Endothelial cell of umbilical vein (primary cell): Measurements from ENCODE around the gene ARID1B. TPM values are rescaled to one million over a fixed set of nuclear protein-coding genes. Genes with fewer than 3 reads are reported as not detected.
A peak's percentile ranks its signal among the peaks of the same experiment; 100 is the strongest.

ENCODE experiments used
- BruUV-seq: library from RNA; stranded (reverse); fragments of 400-500 nt; replicated peaks from 2 replicates; lab custom pipeline; 2021; lab: Mats Ljungman, UMichigan
- CTCF ChIA-PET: fragments of 300-600, 350-600 bp; sonication (Branson Sonifier 250); formaldehyde crosslinking; loops from one replicate; lab custom pipeline; 2021; ENCODE audit warnings: antibody characterized with exemption, inconsistent platforms; lab: Charles Lee
- POLR2A ChIA-PET: fragments of 300-600, 350-600 bp; sonication (Branson Sonifier 250); formaldehyde crosslinking; loops from one replicate; lab custom pipeline; 2021; ENCODE audit warnings: antibody characterized with exemption, inconsistent platforms; lab: Charles Lee
- DNase-seq: peaks from one replicate; pipeline ENCODE4 v3.0.0-alpha.2; 2011; ENCODE audit warnings: low read depth, low spot score
- FAIRE-seq: peaks from 2 replicates; lab custom pipeline; 2011; peaks lifted over from hg19 to GRCh38; lab: Jason Lieb, UNC
- H2AFZ ChIP-seq: 2 replicates; pipeline ENCODE4 v1.6.0; 2012; ENCODE audit warnings: low read depth, low read length, control low read depth, inconsistent platforms
- H3K27ac ChIP-seq: 2 replicates; pipeline ENCODE4 v1.5.1; 2011; ENCODE audit warnings: low read depth, mild to moderate bottlenecking, control low read depth, low read length, moderate library complexity; ENCODE audit not compliant: insufficient read depth
- H3K27me3 ChIP-seq, 2 experiments: 2 replicates each; pipeline versions ENCODE4 v1.6.0 to v1.6.1; 2011; ENCODE audit warnings: low read length in 2 of 2, mixed read lengths in 1 of 2; ENCODE audit not compliant: control insufficient read depth in 2 of 2, insufficient read depth in 2 of 2
- H3K36me3 ChIP-seq, 2 experiments: 2 replicates in 1 of 2; 3 replicates in 1 of 2; pipeline ENCODE4 v1.5.1; 2011; ENCODE audit warnings: low read length in 2 of 2, mild to moderate bottlenecking in 1 of 2, moderate library complexity in 1 of 2; ENCODE audit not compliant: control insufficient read depth in 2 of 2, insufficient read depth in 2 of 2; ENCODE audit errors: extremely low read depth in 1 of 2
- H3K4me1 ChIP-seq: 3 replicates; pipeline ENCODE4 v1.5.1; 2011; ENCODE audit warnings: mild to moderate bottlenecking, low read length; ENCODE audit not compliant: control insufficient read depth, insufficient read depth; ENCODE audit errors: extremely low read depth
- H3K4me2 ChIP-seq: 2 replicates; pipeline ENCODE4 v1.6.1; 2011; ENCODE audit warnings: low read length, control low read depth, mixed read lengths; ENCODE audit not compliant: insufficient read depth
- H3K4me3 ChIP-seq, 3 experiments: fragments of 200-600 bp in 1 of 3; sonication (generic), shearing (Covaris generic) in 1 of 3; replicated peaks in 1 of 3; 2 replicates each; pipeline ENCODE4 v1.5.1; 2011 to 2016; ENCODE audit warnings: control low read depth in 3 of 3, low read length in 3 of 3, mild to moderate bottlenecking in 2 of 3, inconsistent platforms in 1 of 3, low read depth in 1 of 3, moderate library complexity in 1 of 3; ENCODE audit not compliant: insufficient read depth in 1 of 3
- H3K79me2 ChIP-seq: 2 replicates; pipeline ENCODE4 v1.6.0; 2012; ENCODE audit warnings: low read length, inconsistent platforms; ENCODE audit not compliant: control insufficient read depth, insufficient read depth
- H3K9ac ChIP-seq: replicated peaks from 2 replicates; pipeline ENCODE3; 2011; ENCODE audit warnings: low read length, control low read depth; ENCODE audit not compliant: insufficient read depth; ENCODE audit errors: extremely low read depth
- H3K9me1 ChIP-seq: replicated peaks from 3 replicates; pipeline ENCODE4 v1.6.0; 2011; ENCODE audit warnings: mild to moderate bottlenecking, low read length; ENCODE audit not compliant: control insufficient read depth, insufficient read depth; ENCODE audit errors: extremely low read depth
- H3K9me3 ChIP-seq: replicated peaks from 2 replicates; pipeline ENCODE4 v1.5.1; 2012; ENCODE audit warnings: low read length, inconsistent platforms; ENCODE audit not compliant: control insufficient read depth, insufficient read depth
- H4K20me1 ChIP-seq: replicated peaks from 2 replicates; pipeline ENCODE3; 2011; ENCODE audit warnings: mild to moderate bottlenecking, low read length; ENCODE audit not compliant: control insufficient read depth, insufficient read depth; ENCODE audit errors: extremely low read depth
- EZH2 ChIP-seq: IDR thresholded peaks from 2 replicates; pipeline ENCODE4 v1.6.1; 2012; ENCODE audit warnings: borderline replicate concordance, low read depth, mild to moderate bottlenecking, moderate library complexity, low read length, inconsistent platforms; ENCODE audit not compliant: severe bottlenecking
- FOS ChIP-seq: IDR thresholded peaks from 2 replicates; pipeline ENCODE4 v1.6.1; 2011; ENCODE audit warnings: mild to moderate bottlenecking, low read length, moderate library complexity, borderline replicate concordance; ENCODE audit not compliant: insufficient read depth
- GATA2 ChIP-seq: IDR thresholded peaks from 2 replicates; pipeline ENCODE4 v1.7.0; 2011; ENCODE audit warnings: low read depth, mild to moderate bottlenecking, moderate library complexity, mixed read lengths, low read length; ENCODE audit not compliant: insufficient read length, insufficient read depth
- JUN ChIP-seq: IDR thresholded peaks from 2 replicates; pipeline ENCODE4 v1.6.1; 2011; ENCODE audit warnings: borderline replicate concordance, low read depth; ENCODE audit not compliant: insufficient read length, insufficient read depth
- MYC ChIP-seq: IDR thresholded peaks from one replicate; pipeline ENCODE4 v1.6.1; 2011; ENCODE audit warnings: mild to moderate bottlenecking, low read depth, low read length
- POLR2A ChIP-seq: IDR thresholded peaks from 2 replicates; pipeline ENCODE4 v1.6.1; 2012; ENCODE audit warnings: low read depth, mild to moderate bottlenecking, control low read depth, low read length
- POLR2AphosphoS5 ChIP-seq: IDR thresholded peaks from 2 replicates; pipeline ENCODE4 v1.6.1; 2012; ENCODE audit warnings: low read depth, mild to moderate bottlenecking, control low read depth, low read length, moderate library complexity; ENCODE audit not compliant: insufficient read depth
- dilution Hi-C: fragments of 300-500 bp; cut with MboI; formaldehyde crosslinking; loops from one replicate; pipeline ENCODE4 v1.15.0; 2019; ENCODE audit warnings: low sequenced_read_pairs; ENCODE audit not compliant: extremely low pct_ligation_motif_present
- intact Hi-C: fragments of 100-400 bp; cut with micrococcal nuclease; formaldehyde crosslinking; loops from one replicate; pipeline ENCODE4 v1.10.0; 2022
- polyA plus RNA-seq, 4 experiments: library from polyadenylated mRNA; depleted of rRNA in 3 of 4; stranded (reverse) in 3 of 4; unstranded in 1 of 4; fragments of >200 nt; gene quantifications; 2 replicates each; pipeline versions ENCODE4 v1.2.1 to v1.2.3, GENCODE V29; 2011 to 2012; ENCODE audit warnings: missing spikeins in 1 of 4
- total RNA-seq: library from RNA; stranded (reverse); gene quantifications from 2 replicates; pipeline ENCODE4 v1.2.3, GENCODE V29; 2021
- TF ChIP-seq, protein P1 (sequence below), 2 donors: IDR thresholded peaks; 1 replicate in 1 of 2; 2 replicates in 1 of 2; pipeline ENCODE4 v1.5.1; 2011; ENCODE audit warnings: low read length in 2 of 2, mild to moderate bottlenecking in 2 of 2, moderate library complexity in 2 of 2, control low read depth in 1 of 2, inconsistent platforms in 1 of 2, low read depth in 1 of 2; ENCODE audit not compliant: insufficient read depth in 1 of 2; ENCODE audit errors: extremely low read depth in 1 of 2
- TF ChIP-seq, protein P2 (sequence below): IDR thresholded peaks from 2 replicates; pipeline ENCODE4 v1.6.1; 2011; ENCODE audit not compliant: insufficient read depth, insufficient read length

Gene ARID1B
- total and polyA plus RNA-seq, 2 donors (not counting 3 experiments of a cell fraction or from before 2014, with no cell fraction given) = 21.8 to 89.5 TPM

DNA sequence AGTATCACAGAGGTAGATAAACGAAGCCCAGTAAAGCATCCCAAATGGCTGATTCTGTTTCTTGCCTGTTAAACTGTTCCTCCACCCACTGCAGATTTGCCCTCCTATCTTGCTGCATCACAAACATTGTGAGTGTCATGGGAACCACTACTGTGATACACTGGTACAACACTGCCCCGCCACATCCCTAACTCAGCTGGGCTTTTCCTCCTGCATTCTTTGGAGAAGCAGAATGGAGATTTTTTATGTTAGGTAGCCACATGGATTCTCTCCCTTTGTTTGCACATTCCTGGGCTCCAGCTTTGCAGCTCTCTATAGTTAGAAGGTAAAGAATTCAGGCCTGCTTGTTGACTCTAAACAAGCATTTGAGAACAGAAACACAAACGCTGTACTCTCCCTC lies 312.1 kb downstream of the ARID1B start:
- no peaks in the 10 kb centered on the region for H3K9me3 ChIP-seq
- H3K4me2 ChIP-seq = peak overlapping the region; percentile 43
- no peak overlapping the region for H2AFZ ChIP-seq
- DNase-seq (no peak), FAIRE-seq (no peak)
- dilution Hi-C loops = no loop called here
- no TSS peak for BruUV-seq
- H3K9ac ChIP-seq = peak overlapping the region; percentile 56
- no peaks in the 10 kb centered on the region for H4K20me1 ChIP-seq
- intact Hi-C loops = loop anchor here (1.0 to 2.0 kb wide), 5 partner anchors 11 to 59 kb away; no protein-coding TSS in a partner anchor
- TF ChIP-seq JUN (no peak), EZH2 (no peak), POLR2A (no peak), GATA2 (no peak), MYC (no peak), POLR2AphosphoS5 (no peak), FOS (no peak)
- TF ChIP-seq, protein P1, sequence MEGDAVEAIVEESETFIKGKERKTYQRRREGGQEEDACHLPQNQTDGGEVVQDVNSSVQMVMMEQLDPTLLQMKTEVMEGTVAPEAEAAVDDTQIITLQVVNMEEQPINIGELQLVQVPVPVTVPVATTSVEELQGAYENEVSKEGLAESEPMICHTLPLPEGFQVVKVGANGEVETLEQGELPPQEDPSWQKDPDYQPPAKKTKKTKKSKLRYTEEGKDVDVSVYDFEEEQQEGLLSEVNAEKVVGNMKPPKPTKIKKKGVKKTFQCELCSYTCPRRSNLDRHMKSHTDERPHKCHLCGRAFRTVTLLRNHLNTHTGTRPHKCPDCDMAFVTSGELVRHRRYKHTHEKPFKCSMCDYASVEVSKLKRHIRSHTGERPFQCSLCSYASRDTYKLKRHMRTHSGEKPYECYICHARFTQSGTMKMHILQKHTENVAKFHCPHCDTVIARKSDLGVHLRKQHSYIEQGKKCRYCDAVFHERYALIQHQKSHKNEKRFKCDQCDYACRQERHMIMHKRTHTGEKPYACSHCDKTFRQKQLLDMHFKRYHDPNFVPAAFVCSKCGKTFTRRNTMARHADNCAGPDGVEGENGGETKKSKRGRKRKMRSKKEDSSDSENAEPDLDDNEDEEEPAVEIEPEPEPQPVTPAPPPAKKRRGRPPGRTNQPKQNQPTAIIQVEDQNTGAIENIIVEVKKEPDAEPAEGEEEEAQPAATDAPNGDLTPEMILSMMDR (IDR thresholded peaks at IDR 0.05; ENCODE audit: extremely low read depth in 1 of 2, insufficient read depth in 1 of 2, low read depth in 1 of 2, low read length in 2 of 2) = no peak
- TF ChIP-seq, protein P2, sequence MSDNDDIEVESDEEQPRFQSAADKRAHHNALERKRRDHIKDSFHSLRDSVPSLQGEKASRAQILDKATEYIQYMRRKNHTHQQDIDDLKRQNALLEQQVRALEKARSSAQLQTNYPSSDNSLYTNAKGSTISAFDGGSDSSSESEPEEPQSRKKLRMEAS = no peak
- CTCF ChIA-PET = interaction anchor here (0.7 to 2.0 kb wide), 6 partner anchors 10 to 44 kb away, joined by 3 to 6 read pairs (median 4); no protein-coding TSS in a partner anchor
- no peak overlapping the region for H3K4me3 ChIP-seq
- H3K9me1 ChIP-seq = no peaks in the 10 kb centered on the region
- peak overlapping the region; percentile 80 for H3K27ac ChIP-seq
- H3K27me3 ChIP-seq = no peaks in the 10 kb centered on the region
- peaks cover 0 to 4% of the 10 kb centered on the region in 2 experiments for H3K36me3 ChIP-seq
- H3K79me2 ChIP-seq = peaks cover 2% of the 10 kb centered on the region
- POLR2A ChIA-PET = no interaction called here
- H3K4me1 ChIP-seq = peaks cover 55% of the 10 kb centered on the region
